ENCODE measurements around the gene KRT76.
"Not testable (repeated sequence)": the region's sequence is repeated elsewhere in the genome, so short reads cannot be mapped to it uniquely, and the experiment has no call there.

The KRT76 gene

GRCh38 chr12:52796839-52797528, 19.8 kb upstream of the KRT76 start:
- DNase-seq (ENCODE audit: low spot score), result no peak

- DNase-seq (ENCODE audit: low spot score), result no peak
These were observed 19.3 kb upstream of the KRT76 start for GRCh38 chr12:52796429-52796794.

DNA sequence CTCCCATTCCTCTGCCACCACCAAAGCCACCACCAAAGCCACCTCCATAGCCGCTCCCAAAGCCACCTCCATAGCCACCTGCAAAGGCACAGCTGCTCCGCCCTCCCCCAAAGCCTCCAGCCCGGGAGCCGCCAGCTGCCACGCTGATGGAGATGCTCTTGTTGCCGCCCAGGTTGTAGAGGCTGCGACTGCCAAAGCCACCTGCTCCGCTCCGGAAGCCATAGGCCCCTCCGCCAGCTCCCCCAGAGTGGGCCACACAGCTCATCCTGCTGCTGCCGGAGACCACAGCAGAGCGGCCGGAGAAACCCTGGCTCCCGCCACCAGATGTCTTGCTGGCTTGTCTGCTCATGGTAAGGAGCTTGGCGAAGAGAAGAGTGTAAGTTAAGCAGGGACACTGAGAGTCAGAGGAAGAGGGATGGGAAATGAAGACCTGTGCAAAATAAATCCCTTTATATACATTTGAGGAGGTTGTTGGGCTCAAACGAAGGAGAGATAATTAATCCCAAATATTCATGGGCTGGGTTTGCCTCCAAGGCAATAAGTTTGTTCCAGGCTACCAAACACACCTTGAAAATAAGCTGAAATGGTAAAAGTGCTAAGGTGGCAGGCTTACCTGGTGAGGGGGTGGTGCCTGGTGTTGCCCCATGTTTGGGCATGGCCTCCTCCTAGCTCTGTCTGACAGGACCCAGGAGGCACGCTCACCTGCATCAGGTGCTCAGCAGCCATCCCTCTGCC, 18.7 kb upstream of the KRT76 start, which contains the start of gene KRT3:
Gene KRT3 (minus strand): TSS at position 424 of the 735 bp plus-strand sequence. CDS start 75 bp downstream, at position 349.
- DNase-seq (ENCODE audit: low spot score), result no peak

DNA sequence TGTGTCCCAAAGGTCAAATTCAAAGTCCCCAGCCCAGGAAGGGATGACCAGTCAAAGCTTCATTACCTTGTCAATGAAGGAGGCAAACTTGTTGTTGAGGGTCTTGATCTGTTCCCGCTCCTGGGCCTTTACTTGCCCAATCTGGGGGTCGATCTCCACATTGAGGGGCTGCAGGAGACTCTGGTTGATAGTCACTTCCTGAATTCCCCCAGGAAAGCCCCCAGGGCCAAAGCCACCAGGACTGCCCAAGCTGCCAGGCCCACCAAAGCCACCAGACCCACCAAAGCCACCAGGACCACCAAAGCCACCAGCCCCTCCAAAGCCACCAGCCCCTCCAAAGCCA, 18.2 kb upstream of the KRT76 start:
- not testable (repeated sequence) for DNase-seq (ENCODE audit: low spot score)

- no peak for DNase-seq (ENCODE audit: low spot score)
These were observed 17.6 kb upstream of the KRT76 start for GRCh38 chr12:52794479-52795331.

DNA sequence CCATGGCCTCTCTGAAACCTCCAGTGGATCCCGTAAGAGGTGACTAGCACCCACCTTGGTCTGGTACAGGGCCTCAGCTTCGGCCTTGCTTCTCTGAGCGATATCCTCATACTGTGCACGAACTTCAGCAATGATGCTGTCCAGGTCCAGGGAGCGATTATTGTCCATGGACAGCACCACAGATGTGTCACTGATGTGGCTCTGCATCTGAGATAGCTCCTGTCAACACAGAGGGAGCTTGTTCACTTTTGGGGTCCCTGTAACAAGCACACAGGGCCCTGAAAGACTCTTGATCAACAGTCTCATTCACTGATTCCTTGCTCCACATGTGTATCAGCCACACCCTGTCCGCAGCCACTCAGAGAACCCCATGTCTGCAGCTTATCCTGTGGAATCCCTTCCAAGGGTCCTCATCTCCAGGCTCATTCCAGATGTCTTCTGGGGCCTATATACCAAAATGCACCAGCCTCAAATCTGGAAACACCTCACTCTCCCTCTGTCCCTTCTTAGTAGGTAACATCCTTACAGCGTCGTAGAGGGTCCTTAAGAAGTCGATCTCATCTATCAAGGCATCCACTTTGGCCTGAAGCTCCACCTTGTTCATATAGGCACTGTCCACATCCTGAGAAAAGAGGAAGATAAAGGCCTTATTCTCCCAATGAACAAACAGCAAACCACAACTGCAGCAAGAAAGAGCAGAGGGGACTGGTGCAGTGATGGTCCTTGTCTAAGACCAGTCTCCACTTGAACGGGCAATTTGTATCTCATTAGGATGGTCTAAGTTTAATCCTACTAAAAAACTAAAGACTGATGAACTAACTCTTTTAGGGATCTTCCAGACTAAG, 15.3 kb upstream of the KRT76 start:
- DNase-seq (ENCODE audit: low spot score), result no peak

DNA sequence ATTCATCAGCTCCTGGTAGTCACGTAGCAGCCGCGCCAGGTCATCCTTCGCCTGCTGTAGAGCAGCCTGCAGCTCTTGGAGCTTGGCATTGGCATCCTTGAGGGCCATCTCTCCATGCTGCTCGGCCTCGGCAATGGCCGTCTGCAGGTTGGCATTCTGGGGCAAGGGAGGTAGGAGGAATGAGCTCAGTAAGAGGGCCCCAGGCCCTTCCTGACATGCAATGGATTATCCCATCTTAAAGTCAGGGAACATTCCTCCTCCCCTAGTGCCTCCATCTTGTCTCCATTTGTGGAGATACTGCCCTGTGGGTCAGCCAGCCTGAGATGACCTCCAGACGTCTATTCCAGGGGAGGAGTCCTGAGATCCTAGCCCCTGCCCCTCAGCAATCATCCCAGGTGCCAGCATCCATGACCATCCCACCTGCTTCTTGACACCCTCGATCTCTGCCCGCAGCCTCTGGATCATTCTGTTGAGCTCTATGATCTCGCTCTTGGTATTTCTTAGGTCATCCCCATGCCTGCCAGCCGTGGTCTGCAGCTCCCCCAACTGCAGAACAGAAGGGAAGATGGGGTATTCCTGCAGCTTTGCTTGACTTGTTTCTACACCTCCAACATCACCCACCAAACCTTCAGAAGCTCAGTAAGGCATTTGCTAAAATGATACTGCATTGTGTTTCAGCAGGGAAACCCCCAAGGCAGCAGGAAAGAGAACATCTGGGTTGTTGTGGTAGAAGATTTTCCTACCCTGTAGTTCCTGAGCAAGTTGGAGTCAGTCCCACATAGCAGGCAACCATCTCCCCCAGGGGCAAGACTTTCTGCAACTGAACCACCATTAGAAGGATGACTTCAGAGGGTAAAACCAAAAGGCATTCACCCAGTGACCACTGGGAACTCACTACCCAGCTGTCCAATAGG, 14.4 kb upstream of the KRT76 start:
- DNase-seq (ENCODE audit: low spot score), result no peak

- no peak for DNase-seq (ENCODE audit: low spot score)
These were observed 13.5 kb upstream of the KRT76 start for GRCh38 chr12:52790427-52791270.

DNA sequence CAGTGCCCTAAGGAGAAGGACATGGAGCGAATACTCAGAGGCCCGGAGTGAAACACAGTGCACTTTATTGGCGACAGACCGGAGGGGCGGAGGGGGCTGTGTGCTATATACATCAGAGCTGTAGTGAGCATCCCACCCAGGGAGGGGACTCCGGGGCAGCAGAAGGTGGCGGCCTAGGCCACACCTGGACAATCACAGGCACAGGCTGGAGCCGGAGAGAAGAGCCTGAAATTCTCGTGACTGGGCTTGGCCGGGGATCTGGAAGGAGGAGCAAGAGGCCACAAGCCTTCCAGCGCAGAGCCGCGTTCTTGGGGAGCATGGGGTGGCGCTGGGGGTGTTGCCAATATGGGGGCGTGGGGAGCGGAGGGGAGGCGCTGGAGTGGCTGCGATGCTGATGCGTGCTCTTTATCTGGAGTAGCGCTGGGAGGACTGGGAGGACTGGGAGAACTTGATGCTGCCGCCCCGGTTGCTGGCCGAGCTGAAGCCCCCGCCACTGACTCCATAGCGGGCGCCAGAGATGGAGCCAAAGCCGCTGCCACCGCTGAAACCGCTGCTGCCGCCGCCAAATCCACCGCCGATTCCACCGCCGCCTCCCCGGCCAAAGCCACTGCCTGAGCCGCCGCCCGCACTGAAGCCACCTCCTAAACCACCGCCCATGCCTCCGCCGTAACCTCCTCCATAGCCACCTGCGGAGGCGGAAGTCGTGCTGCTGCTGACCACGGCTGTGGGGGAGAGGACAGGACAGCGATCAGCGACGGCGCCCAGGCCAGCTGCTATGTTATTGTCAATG, 12.7 kb upstream of the KRT76 start:
- no peak for DNase-seq (ENCODE audit: low spot score)

GRCh38 chr12:52788876-52789636, 11.9 kb upstream of the KRT76 start:
- DNase-seq (ENCODE audit: low spot score), result no peak

- no peak for DNase-seq (ENCODE audit: low spot score)
These were observed 11.2 kb upstream of the KRT76 start for GRCh38 chr12:52788192-52788875.

- DNase-seq (ENCODE audit: low spot score), result no peak
These were observed 10.4 kb upstream of the KRT76 start for GRCh38 chr12:52787324-52788191.

- no peak for DNase-seq (ENCODE audit: low spot score)
These were observed 7.8 kb upstream of the KRT76 start for GRCh38 chr12:52784909-52785308.

DNA sequence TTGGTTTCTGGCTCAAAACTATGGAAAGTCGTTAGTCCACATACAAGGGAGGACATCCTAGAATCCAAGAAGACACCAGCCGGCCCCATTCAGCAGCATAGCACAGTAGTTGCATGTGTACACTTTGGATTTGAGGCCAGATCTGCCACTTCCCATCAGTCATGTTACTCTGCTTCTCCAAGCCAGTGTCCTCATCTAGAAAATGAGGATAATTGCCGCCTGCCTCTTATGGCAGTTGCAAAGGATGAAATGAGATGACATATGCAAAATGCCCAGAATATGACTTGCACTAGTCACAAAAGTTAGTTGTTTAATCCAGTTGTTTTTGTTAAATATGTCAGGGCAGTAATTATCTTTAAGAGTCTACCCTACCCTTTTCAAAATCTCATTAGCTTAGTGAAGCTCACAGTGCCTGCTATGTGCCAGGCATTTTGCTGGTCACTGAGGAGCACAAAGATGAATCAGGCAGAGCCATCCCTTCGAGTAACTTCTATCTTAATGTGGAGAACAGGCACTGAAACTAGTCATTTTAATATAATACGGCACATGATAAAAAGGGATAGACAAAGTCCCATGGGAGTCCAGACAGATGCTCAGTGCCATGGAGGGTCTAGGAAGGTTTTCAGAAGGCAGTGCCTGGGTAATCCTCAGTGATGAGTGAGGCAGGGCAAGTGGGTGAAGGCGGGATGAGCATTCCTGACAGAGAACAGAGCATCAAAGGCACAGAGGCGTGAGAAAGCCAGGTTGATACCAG, 6.6 kb upstream of the KRT76 start:
- DNase-seq (ENCODE audit: low spot score), result no peak

DNA sequence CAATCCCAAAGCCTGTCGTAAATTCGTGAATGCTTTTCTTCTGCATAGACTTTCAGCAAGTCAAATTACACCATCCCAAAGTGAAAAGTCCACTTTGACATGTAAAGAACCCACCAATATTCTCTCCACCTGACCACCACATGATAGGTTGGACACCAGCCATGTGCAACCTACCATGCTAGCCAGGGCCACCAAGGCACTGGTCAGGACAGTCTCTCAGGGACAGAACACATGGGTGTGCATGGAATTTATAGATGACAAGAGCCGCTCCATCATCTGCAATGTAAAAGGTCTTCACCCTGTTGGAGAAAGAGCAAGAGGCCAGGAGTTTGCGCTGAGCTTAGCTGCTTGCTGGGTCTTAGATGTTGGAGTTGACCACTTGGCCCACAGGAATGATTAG, 5.4 kb upstream of the KRT76 start:
- no peak for DNase-seq (ENCODE audit: low spot score)

All from HuH-7 (cell line).